Measurements from ENCODE around the gene FAM111B.
"Not testable (repeated sequence)": the region's sequence is repeated elsewhere in the genome, so short reads cannot be mapped to it uniquely, and the experiment has no call there.

- TF ChIP-seq CTCF, IKZF3, ZNF121 (tag by site-specific recombination; IDR thresholded peaks at IDR 0.05): not testable (repeated sequence)
Observed at GRCh38 chr11:59060096-59060495, 46.9 kb upstream of the FAM111B start.

Measured in HEK293 (cell line).